CD4-positive, alpha-beta T cell (primary cell): ENCODE measurements around the gene CD6. TPM values are rescaled to one million over a fixed set of nuclear protein-coding genes. Genes with fewer than 3 reads are reported as not detected.

ENCODE experiments used
- ATAC-seq: fragments of 200-7000 bp; cut with Tn5 transposase; one replicate; pipeline ENCODE4 v1.10.0; 2022; ENCODE audit warnings: mild to moderate bottlenecking; ENCODE audit not compliant: poor library complexity
- CTCF ChIA-PET: fragments of 350-600 bp; sonication (Branson Sonifier 250); formaldehyde crosslinking; loops from one replicate; lab custom pipeline; 2021; ENCODE audit warnings: antibody characterized with exemption, inconsistent platforms; lab: Charles Lee
- POLR2A ChIA-PET: fragments of 350-600 bp; sonication (Branson Sonifier 250); formaldehyde crosslinking; loops from one replicate; lab custom pipeline; 2021; ENCODE audit warnings: antibody characterized with exemption, inconsistent platforms; lab: Charles Lee
- DNase-seq, 14 experiments: peaks; one replicate each; pipeline ENCODE4 v3.0.0-alpha.2; 2013 to 2020; ENCODE audit warnings: mixed read lengths in 2 of 14
- H3K27ac ChIP-seq, 2 donors: one replicate each; pipeline versions ENCODE4 v1.5.1 to v1.7.0; 2013; ENCODE audit warnings: low read length in 2 of 2, low read depth in 1 of 2, mild to moderate bottlenecking in 1 of 2
- H3K27me3 ChIP-seq, 2 experiments: 1 replicate in 1 of 2; 2 replicates in 1 of 2; pipeline versions ENCODE4 v1.6.1 to v1.7.0; 2013; ENCODE audit warnings: low read length in 2 of 2, control low read depth in 1 of 2, mild to moderate bottlenecking in 1 of 2, moderate library complexity in 1 of 2; ENCODE audit not compliant: insufficient read depth in 2 of 2, control insufficient read depth in 1 of 2
- H3K36me3 ChIP-seq: one replicate; pipeline ENCODE4 v1.6.1; 2013; ENCODE audit warnings: low read length, control low read depth; ENCODE audit not compliant: insufficient read depth
- H3K4me1 ChIP-seq: one replicate; pipeline ENCODE4 v1.6.1; 2013; ENCODE audit warnings: low read length, control low read depth; ENCODE audit not compliant: insufficient read depth
- H3K4me3 ChIP-seq: one replicate; pipeline ENCODE4 v1.5.1; 2013; ENCODE audit warnings: mild to moderate bottlenecking, low read length, moderate library complexity
- H3K9me3 ChIP-seq, 2 experiments: 1 replicate in 1 of 2; 2 replicates in 1 of 2; pipeline versions ENCODE4 v1.6.1 to v1.7.0; 2013; ENCODE audit warnings: low read length in 2 of 2, mild to moderate bottlenecking in 2 of 2, control low read depth in 1 of 2, moderate library complexity in 1 of 2; ENCODE audit not compliant: control insufficient read depth in 1 of 2, insufficient read depth in 1 of 2
- H3K27ac Mint-ChIP-seq: one replicate; pipeline ENCODE4 v1.8.0; 2020; ENCODE audit warnings: mixed read lengths
- H3K27me3 Mint-ChIP-seq: one replicate; pipeline ENCODE4 v1.8.0; 2021; ENCODE audit warnings: mixed read lengths
- H3K36me3 Mint-ChIP-seq: one replicate; pipeline ENCODE4 v1.8.0; 2021; ENCODE audit warnings: low read depth, mixed read lengths
- H3K4me1 Mint-ChIP-seq: one replicate; pipeline ENCODE4 v1.8.0; 2021; ENCODE audit warnings: low read depth, mixed read lengths
- H3K4me3 Mint-ChIP-seq: one replicate; pipeline ENCODE4 v1.8.0; 2020; ENCODE audit warnings: mild to moderate bottlenecking, mixed read lengths
- H3K9me3 Mint-ChIP-seq: one replicate; pipeline ENCODE4 v1.8.0; 2020; ENCODE audit warnings: mixed read lengths
- CTCF ChIP-seq: fragments of 200-600 bp; IDR thresholded peaks from one replicate; pipeline ENCODE4 v1.8.0; 2022; ENCODE audit warnings: antibody characterized with exemption, mild to moderate bottlenecking
- intact Hi-C, 2 experiments: fragments of 100-400 bp; cut with DNase I in 1 of 2; cut with micrococcal nuclease in 1 of 2; formaldehyde crosslinking; loops; one replicate each; pipeline versions ENCODE4 v1.15.1 to v1.9.0; 2023 to 2025; cut with DNase I, micrococcal nuclease
- total RNA-seq, 174 experiments: library from RNA in 2 of 174; stranded (reverse) in 2 of 174; gene quantifications; one replicate each; pipeline ENCODE4 v1.2.3 and lab custom pipeline; 2021 to 2026

Gene CD6
- total RNA-seq, 2 experiments from 2014 or later, result 814 to 827 TPM

GRCh38 chr11:60970369-60970774 lies 1.1 kb upstream of the CD6 start:
- peak; percentile 71 for ATAC-seq
- peaks cover 25% of the 10 kb centered on the region for H3K4me1 Mint-ChIP-seq
- Histone ChIP-seq H3K9me3 (no peaks in the 10 kb centered on the region), H3K4me3 (peak overlapping the region; percentile 96), H3K4me1 (peaks cover 29% of the 10 kb centered on the region), H3K27me3 (no peaks in the 10 kb centered on the region), H3K27ac (peak overlapping the region; percentile 83 to 93), H3K36me3 (peaks cover 2% of the 10 kb centered on the region)
- ChIA-PET POLR2A (interaction anchor here (0.6 to 1.9 kb wide), 4 partner anchors 39 to 190 kb away, joined by 3 to 6 read pairs (median 4); partner anchors contain the start of gene VPS37C), CTCF (interaction anchor here (0.6 to 2.6 kb wide), 38 partner anchors 8 to 218 kb away, joined by 3 to 16 read pairs (median 5); partner anchors contain the start of genes PRPF19 and TMEM109)
- DNase-seq, result peak; percentile 71 to 90 (median 80)
- TF ChIP-seq CTCF, result peak; percentile 97
- peak overlapping the region; percentile 94 for H3K27ac Mint-ChIP-seq
- peaks cover 39% of the 10 kb centered on the region for H3K36me3 Mint-ChIP-seq
- intact Hi-C loops, result loop anchor here (1.0 to 2.0 kb wide), 7 partner anchors 16 to 217 kb away; no protein-coding TSS in a partner anchor
- H3K9me3 Mint-ChIP-seq, result no peaks in the 10 kb centered on the region
- H3K27me3 Mint-ChIP-seq, result no peaks in the 10 kb centered on the region
- H3K4me3 Mint-ChIP-seq, result peak overlapping the region; percentile 90

GRCh38 chr11:60970890-60971289 lies 590 bp upstream of the CD6 start:
- CTCF ChIA-PET, result interaction anchor here (0.7 to 2.6 kb wide), 12 partner anchors 10 to 217 kb away, joined by 3 to 16 read pairs (median 6); partner anchors contain the start of gene PRPF19
- H3K27me3 ChIP-seq, result no peaks in the 10 kb centered on the region
- TF ChIP-seq CTCF, result no peak
- H3K9me3 ChIP-seq, result no peaks in the 10 kb centered on the region
- H3K27ac Mint-ChIP-seq, result peak overlapping the region; percentile 94
- H3K4me1 Mint-ChIP-seq, result peaks cover 29% of the 10 kb centered on the region
- peaks cover 2% of the 10 kb centered on the region for H3K36me3 ChIP-seq
- H3K27ac ChIP-seq, result peak overlapping the region; percentile 83 to 93
- DNase-seq (peak in 1 of 14 experiments; percentile 38), ATAC-seq (no peak)
- no peaks in the 10 kb centered on the region for H3K9me3 Mint-ChIP-seq
- H3K4me3 Mint-ChIP-seq, result peak overlapping the region; percentile 90
- H3K4me3 ChIP-seq, result peak overlapping the region; percentile 96
- H3K36me3 Mint-ChIP-seq, result peaks cover 42% of the 10 kb centered on the region
- peaks cover 32% of the 10 kb centered on the region for H3K4me1 ChIP-seq
- POLR2A ChIA-PET, result interaction anchor here (0.6 to 1.9 kb wide), 14 partner anchors 20 to 190 kb away, joined by 3 to 8 read pairs (median 4); partner anchors contain the start of gene VPS37C
- intact Hi-C loops, result loop anchor here (1.0 to 2.0 kb wide), 8 partner anchors 15 to 216 kb away; no protein-coding TSS in a partner anchor
- H3K27me3 Mint-ChIP-seq, result no peaks in the 10 kb centered on the region

- peak overlapping the region; percentile 83 to 93 for H3K27ac ChIP-seq
- peak overlapping the region; percentile 90 for H3K4me3 Mint-ChIP-seq
- H3K27me3 Mint-ChIP-seq, result no peaks in the 10 kb centered on the region
- peak; percentile 30 for ATAC-seq
- intact Hi-C loops, result no loop called here
- peak in 6 of 14 experiments; percentile 44 to 76 (median 61) for DNase-seq
- POLR2A ChIA-PET, result interaction anchor here (1.3 to 1.8 kb wide), 4 partner anchors 21 to 188 kb away, joined by 3 to 8 read pairs (median 4); partner anchors contain the start of gene VPS37C
- H3K27me3 ChIP-seq, result no peaks in the 10 kb centered on the region
- H3K36me3 Mint-ChIP-seq, result peaks cover 57% of the 10 kb centered on the region
- H3K27ac Mint-ChIP-seq, result peak overlapping the region; percentile 94
- peak overlapping the region; percentile 96 for H3K4me3 ChIP-seq
- no peak for TF ChIP-seq CTCF
- peaks cover 14% of the 10 kb centered on the region for H3K36me3 ChIP-seq
- peaks cover 44% of the 10 kb centered on the region for H3K4me1 Mint-ChIP-seq
- no peaks in the 10 kb centered on the region for H3K9me3 ChIP-seq
- H3K4me1 ChIP-seq, result peaks cover 45% of the 10 kb centered on the region
- CTCF ChIA-PET, result interaction anchor here (1.4 to 2.5 kb wide), 3 partner anchors 22 to 215 kb away, joined by 5 to 16 read pairs (median 6); no protein-coding TSS in a partner anchor
- H3K9me3 Mint-ChIP-seq, result no peaks in the 10 kb centered on the region
Measured at GRCh38 chr11:60972182-60973030, 926 bp downstream of the CD6 start.
